GM21360 (cell line): ENCODE results near the gene BCAT1.
"Not testable (repeated sequence)": the region's sequence is repeated elsewhere in the genome, so short reads cannot be mapped to it uniquely, and the experiment has no call there.

Experiments
- ATAC-seq: cut with Tn5 transposase; IDR thresholded peaks from one replicate; pipeline ENCODE4 v1.9.1; 2021; ENCODE audit warnings: mild to moderate bottlenecking, moderate library complexity; ENCODE audit not compliant: unreplicated experiment

The BCAT1 gene

GRCh38 chr12:24928533-24929306 lies 20.2 kb downstream of the BCAT1 start:
- ATAC-seq: not testable (repeated sequence)

DNA sequence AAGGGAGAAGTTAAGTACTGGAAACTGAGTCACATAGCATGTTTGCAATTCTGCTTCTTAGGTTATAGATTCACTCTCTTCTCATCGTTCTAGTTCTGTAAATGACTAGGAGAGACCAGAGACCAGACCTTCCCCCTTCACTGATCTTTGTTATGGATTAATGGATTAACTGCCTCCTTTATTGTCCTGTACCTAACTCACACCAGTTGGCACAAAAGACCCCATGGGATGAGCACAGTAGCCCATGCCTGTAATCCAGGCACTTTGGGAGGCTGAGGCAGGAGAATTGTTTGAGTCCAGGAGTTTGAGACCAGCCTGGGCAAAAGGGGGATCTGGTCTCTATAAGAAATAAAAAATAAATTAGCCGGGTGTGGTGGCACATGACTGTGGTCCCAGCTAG lies 20.8 kb downstream of the BCAT1 start:
- ATAC-seq: no peak

DNA sequence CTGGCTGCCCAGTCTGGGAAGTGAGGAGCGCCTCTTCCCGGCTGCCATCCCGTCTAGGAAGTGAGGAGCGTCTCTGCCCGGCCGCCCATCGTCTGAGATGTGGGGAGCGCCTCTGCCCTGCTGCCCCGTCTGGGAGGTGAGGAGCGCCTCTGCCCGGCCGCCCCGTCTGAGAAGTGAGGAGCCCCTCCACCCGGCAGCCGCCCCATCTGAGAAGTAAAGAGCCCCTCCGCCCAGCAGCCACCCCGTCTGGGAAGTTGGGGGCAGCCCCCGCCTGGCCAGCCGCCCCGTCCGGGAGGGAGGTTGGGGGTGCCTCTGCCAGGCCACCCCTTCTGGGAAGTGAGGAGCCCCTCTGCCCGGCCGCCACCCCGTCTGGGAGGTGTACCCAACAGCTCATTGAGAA lies 22.8 kb downstream of the BCAT1 start:
- ATAC-seq: not testable (repeated sequence)

DNA sequence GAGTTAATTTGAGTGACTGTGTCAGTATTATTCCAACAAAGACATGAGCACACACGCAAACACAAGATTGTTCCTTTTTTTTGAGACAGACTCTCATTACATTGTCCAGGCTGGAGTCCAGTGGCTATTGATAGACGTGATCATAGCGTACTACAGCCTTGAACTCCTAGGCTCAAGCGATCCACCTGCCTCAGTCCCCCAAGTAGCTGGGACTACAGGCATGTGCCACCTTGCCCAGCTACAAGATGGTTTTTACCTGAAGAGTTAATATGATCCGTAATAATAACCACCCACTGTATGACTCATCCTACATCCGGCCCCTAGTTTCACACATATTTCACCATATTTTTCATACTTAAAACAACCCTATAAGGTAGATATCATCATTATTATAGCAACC lies 26.8 kb downstream of the BCAT1 start:
- peak; percentile 48 for ATAC-seq

DNA sequence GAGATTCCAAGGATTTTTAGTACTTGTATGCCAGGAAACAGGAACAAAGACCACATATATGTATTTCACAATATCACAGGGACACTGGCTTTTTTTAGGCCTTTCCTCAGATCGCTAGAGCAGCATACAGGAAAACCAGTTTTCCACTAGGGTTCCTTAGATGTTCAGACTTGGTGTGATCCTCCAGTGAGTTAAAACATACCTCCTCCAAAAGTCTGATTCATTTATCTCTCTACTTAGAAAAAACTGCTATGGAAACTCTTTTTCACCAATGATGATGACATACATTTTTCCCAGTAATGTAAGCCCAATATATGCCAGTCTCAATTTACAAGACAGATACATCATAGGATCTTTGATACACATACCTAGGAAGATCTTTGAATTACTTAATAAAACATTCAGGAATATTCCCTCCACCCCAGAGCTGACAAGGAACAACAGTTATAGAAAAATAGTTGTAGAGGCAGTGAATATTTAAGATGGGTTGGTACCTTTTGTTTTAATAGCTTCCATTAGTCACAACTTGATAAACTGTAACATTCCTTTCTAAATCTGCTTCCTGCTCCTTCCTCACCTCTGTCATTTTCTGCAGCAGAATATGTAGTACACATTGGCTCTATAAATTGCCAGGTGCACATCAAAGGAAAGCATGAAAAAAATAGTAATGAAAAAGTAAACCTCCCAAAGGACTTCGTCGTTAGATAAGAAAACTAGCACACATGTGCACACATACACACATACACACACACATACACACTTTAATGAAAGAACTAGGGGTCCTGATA lies 27.5 kb downstream of the BCAT1 start:
- ATAC-seq: no peak

DNA sequence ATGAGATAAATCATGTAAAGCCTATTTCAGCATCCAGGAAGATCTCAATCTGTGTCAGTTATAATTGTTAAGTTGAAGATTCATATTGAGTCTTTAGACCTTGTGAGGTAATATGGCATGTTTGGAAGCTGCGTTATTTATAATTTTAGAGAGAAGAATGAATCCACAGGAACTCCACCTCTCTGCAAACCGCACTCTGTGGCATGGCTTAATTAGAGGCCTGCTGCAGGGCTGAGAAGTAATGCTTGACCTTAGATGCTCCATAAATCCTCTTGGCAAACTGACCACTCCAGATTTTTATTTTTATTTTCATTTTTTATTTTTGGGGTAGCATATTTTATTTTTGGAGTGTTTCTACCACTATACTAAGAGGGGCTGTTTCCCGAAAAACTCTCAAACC lies 28.8 kb downstream of the BCAT1 start:
- ATAC-seq: no peak

- ATAC-seq: no peak
These were observed 29.4 kb downstream of the BCAT1 start for GRCh38 chr12:24919346-24920001.

DNA sequence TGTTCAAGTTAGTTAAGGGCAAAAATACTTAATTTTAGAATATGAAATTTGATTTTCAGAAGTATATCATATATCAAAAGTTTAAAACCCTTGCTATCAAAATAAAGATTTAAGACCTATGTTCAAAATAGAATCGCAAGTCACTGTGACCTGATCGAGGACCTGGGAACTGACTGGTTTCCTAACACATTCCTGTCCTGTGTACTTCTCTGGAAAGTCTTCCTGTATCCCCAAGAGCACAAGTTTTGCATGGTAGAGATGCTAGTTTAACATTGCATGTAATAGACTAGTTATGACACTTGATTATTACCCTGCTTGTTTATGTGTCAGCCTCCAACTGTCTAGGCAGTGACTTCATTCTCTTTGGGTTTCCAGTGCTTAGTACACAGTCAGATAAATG lies 30.3 kb downstream of the BCAT1 start:
- no peak for ATAC-seq

DNA sequence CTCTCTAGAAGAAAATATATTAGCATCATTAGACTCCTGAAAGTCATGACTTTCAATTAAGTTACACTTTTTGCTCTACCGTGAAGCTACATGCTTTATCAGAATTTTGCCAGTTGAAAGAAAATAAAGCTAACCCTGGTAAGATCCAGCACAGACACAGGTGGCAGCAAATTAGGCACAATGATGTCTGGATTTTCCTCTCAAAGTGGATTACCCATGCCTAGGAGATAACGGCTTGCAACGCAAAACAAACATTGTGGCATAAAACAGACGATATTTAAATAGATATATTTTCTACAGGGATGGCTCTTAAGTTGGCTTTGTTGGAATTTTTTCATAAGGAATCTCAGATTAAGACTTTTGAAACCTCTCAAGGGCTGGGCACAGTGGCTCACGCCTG lies 33.4 kb downstream of the BCAT1 start:
- no peak for ATAC-seq

- ATAC-seq: no peak
These were observed 34.9 kb downstream of the BCAT1 start for GRCh38 chr12:24913953-24914352.

GRCh38 chr12:24913130-24913529 lies 35.8 kb downstream of the BCAT1 start:
- no peak for ATAC-seq

DNA sequence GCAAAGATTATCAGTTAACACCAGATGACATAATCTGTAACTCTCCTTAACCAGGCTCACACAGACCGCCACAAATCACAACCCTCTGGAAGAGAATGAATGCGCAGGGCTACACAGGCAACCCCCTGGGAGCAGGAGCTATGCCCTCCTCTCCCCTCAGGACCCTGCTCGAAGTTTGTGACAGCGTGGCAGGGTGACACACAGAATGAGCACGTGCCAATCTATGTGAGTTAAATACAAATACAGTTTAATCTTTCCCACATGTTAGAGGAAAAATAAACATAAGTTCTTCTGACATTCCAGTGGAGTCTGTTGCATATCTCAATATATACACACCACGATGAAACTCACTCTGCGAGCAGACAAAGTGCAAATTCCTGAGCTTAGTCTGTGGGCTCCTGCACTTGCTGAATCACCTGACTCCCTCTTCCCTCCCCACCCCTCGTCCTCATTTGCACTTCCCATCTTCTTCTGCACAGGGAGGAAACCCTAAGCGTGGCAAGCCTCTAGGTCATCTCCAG lies 37.6 kb downstream of the BCAT1 start:
- ATAC-seq: no peak

- ATAC-seq: not testable (repeated sequence)
These were observed 38.7 kb downstream of the BCAT1 start for GRCh38 chr12:24910192-24910591.

DNA sequence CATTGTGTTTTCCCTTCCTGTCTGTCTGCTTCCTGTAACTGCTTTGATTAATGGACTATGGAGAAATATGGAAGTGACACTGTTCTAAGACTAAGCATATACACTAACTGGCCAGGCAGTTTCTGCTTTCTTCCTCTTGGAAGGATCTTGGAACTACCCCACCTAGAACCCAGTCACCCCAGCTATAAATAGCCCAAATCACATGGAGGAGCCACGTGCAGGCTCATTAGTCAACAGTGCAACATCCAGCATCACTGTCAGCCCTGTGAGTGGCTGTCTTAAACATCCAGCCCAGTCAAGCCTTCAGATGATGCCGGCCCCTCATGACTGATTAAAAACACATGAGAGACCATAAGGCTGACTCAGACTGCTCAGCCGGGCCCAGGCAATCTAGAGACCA lies 39.2 kb downstream of the BCAT1 start:
- ATAC-seq: no peak

DNA sequence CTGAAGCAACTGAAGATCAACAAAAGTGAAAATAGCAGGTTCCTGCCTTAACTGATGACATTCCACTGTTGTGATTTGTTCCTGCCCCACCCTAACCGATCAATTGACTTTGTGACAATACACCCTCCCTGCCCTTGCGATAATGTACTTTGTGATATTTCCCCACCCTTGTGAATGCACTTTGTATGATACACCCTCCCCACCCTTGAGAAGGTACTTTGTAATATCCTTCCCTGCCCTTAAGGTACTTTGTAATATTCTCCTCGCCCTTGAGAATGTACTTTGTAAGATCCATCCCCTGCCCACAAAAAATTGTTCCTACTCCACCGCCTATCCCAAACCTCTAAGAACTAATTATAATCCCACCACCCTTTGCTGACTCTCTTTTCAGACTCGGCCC lies 41.4 kb downstream of the BCAT1 start:
- no peak for ATAC-seq

DNA sequence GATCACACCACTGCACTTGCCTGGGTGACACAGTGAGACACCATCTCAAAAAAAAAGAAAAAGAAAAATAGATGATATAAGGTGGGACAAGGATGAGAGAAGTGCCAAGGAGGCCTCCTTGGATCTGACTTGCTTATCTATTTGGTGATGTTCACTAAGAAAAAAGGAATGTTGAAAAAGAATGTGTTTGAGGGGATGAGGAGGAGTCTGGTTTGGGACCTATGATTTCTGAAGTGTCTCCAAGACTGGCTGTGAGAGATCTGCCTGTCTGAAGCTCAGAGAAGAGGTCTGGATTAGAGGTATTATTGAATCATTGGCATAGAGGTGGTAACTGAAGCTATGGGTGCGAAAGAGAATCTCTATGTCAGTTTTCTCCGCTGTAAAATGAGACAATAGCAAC lies 42.8 kb downstream of the BCAT1 start:
- ATAC-seq: no peak

GRCh38 chr12:24905431-24905830 lies 43.5 kb downstream of the BCAT1 start:
- no peak for ATAC-seq

DNA sequence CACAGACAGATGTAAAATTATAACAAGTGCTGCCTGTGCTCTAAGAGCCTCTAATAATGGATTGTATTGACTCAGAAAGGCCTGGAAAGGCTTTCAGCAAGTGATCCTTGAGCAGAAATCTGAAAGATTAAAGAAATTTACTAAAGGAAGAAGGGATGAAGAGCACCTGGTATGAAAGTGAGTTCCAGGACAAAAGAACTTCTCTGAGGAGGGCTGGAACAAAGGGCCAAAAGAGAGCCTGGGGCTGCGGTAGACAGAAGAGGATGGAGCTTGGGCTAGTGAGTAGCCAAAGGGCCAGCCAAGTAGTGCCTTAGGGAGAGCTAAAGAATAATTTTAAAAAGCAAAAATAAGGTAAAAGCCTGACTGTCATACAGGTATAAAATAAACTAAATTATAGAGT lies 44.0 kb downstream of the BCAT1 start:
- no peak for ATAC-seq

- ATAC-seq: peak; percentile 2
These were observed 45.4 kb downstream of the BCAT1 start for GRCh38 chr12:24903329-24904088.

GRCh38 chr12:24902511-24903328 lies 46.2 kb downstream of the BCAT1 start:
- peak; percentile 53 for ATAC-seq
